SH-SY5Y (cell line): ENCODE data around the gene AFF3.

Experiments
- GATA2 ChIP-seq: IDR thresholded peaks from 2 replicates; pipeline ENCODE4 v1.6.1; 2011; ENCODE audit warnings: mild to moderate bottlenecking, low read depth, low read length
- GATA3 ChIP-seq: IDR thresholded peaks from 2 replicates; pipeline ENCODE4 v1.6.1; 2011; ENCODE audit warnings: low read depth, mild to moderate bottlenecking, low read length, moderate library complexity

The AFF3 gene

DNA sequence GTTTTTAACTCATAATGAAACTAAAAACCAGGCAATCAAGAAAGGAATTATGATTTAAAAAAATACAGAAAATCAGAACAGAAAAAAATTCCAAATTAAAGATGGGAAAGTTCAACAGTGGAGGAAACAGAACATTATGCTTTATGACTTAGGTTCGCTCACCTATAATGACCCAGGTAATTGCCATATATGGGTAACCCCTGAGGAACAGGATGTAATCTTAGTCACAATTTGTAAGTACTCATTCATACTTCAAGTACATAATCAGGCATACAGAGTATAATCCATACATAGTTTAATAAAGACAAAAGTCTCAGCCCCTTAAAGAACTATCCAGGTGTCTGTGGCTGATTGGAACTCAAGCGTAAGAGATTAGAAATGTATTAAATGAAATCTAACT lies 159.6 kb downstream of the AFF3 start:
- TF ChIP-seq GATA2 (no peak), GATA3 (no peak)

DNA sequence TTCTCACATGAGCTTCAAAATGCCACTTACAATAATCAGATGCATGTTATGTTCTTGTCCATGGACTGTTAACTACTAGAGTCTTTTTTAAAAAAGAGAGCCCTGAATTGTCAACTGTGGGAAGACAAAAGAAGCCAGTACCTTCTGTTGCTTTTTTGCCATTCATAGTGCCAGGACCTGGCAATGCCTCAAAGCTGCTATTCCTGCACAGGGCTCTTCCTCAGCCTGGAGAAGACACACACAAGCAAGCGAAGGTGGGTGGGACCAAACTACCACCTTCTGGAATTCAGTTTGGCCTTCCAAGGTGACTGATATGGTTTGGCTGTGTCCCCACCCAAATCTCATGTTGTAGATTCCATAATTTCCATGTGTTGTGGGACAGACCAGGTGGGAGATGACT lies 160.6 kb downstream of the AFF3 start:
- TF ChIP-seq GATA2 (no peak), GATA3 (no peak)

GRCh38 chr2:99980176-99980575 lies 162.2 kb downstream of the AFF3 start:
- TF ChIP-seq GATA3 (no peak), GATA2 (no peak)

DNA sequence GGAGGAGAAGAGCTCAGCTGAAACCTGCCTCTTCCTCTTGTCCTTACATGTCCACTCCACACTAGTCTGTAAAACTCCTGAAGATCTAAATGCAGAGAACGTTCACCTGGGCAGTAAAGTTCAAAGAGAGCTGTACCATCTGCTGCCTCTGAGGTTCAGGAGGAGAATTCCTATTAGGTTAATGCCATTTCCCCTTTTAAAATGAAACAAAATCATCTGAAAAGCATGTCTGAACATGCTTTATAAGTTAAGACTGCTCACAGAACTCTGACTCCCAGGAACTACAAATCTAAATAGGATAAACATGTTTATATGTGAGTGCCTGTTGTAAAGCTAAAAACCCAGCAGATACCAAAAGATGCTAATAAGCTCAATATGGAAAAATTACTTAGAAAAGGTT lies 164.4 kb downstream of the AFF3 start:
- TF ChIP-seq GATA3 (no peak), GATA2 (no peak)

GRCh38 chr2:99975386-99975785 lies 167.0 kb downstream of the AFF3 start:
- no peak for TF ChIP-seq GATA2
- no peak for TF ChIP-seq GATA3

GRCh38 chr2:99974682-99975375 lies 167.6 kb downstream of the AFF3 start:
- TF ChIP-seq GATA2, result no peak
- no peak; the same call in 1 of the 2 replicates for TF ChIP-seq GATA3

DNA sequence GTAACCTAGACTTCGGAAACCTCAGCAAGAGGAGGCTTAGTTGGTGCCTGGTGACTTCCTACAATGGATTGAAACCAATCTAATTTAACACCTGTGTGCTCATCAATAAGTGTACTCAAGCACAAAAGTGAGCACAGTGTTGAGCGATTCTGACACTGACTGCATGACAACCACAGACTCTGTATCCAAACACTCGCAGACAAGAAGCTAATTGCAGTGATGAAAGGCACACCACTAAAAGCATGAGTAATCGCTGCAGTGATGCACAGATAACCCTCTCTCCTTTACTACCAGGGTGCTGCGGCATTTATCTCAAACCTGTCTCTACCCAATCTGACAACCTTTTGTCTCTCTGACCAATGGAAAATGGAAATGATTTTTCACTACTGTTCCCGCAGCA lies 168.1 kb downstream of the AFF3 start:
- peak; percentile 96 for TF ChIP-seq GATA3
- TF ChIP-seq GATA2, result peak; percentile 97

DNA sequence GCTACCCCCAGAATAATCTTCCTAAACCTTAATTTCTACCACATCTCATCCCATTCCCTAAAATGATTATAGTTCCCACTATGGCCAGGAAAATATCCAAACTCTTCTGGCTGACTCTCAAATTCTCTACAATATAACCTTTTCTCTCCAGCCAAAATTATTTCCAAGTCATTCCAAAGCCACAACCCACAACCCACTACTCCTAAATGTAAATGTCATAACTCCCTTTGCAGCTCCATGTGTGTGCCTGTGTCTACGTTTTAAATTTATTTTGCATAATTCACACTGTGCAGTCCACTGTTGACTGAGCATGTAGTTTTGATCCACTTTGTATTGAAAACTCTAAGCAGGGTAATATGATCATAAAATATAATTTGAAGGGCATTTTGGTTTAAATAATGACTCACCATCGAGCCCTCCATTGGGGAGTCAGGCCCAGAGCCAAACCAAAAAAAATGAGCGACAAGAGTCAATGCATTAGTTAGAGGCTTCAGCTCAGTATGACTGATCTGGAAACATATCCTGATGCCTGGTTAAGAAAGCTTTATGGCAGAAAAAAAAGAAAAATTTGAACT lies 171.0 kb downstream of the AFF3 start:
- TF ChIP-seq GATA2 (no peak), GATA3 (no peak)

DNA sequence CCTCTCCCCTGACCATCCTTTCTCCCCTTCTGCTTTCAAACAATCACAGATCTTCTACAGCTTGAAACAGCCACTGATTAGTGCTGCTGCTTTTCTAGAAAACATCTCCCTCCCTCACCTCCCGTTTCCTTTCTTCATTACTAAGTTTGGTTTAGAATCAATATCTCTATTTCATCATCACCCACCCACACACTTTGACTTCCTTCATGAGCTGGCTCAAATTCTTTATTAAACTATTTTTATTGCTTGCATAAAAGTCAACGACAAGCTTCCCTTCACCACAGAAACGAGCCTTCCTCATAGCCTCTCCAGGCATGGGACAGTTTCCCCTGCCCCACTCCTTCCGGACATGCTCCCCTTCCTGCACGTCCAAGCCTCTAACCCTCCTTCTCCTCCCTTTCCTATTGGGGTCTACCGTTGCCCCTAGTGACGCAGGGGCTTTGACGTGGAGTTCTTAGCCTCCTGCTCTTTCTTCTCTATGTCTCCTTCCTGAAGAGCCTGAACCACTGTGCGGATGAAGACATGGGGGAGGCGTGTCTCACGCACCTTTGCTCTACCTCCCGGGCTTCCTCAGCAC lies 172.0 kb downstream of the AFF3 start:
- TF ChIP-seq GATA2 (no peak), GATA3 (no peak)

DNA sequence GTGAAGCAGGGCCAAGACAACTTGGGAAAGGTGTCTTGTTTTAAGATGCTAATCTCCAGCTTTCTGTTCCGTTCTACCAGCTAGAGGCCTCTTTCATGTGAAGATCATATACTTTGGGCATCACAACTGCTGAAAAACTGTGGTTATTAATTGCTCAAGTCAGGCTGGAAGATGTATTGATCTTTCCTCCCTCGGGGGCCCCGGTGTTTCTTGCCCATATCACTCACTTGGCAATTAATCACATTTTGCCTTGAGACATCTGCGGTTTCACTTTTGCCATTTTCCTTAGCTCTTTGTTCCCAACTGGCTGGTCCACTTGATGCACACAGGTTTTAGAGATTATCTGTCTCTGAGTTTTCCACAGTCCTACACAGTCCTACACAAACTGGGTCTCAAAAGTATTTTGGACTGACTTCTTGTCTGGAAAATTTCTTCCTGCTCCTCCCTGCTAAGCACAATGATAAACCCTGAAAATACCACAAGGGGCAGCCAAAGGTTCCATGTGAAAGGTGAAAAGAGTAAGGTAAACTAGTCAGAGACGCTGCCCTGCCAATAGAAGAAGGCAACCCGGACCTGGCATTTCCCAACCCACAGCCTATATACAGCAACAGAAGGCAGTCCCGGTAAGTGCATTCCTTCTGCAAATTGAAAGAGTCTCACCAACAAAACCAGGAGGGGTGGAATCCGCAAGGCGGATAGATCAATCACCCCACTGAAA lies 181.0 kb downstream of the AFF3 start:
- TF ChIP-seq GATA3, result no peak
- no peak for TF ChIP-seq GATA2

- TF ChIP-seq GATA2 (no peak), GATA3 (no peak)
Observed at GRCh38 chr2:99960790-99961189, 181.6 kb downstream of the AFF3 start.

DNA sequence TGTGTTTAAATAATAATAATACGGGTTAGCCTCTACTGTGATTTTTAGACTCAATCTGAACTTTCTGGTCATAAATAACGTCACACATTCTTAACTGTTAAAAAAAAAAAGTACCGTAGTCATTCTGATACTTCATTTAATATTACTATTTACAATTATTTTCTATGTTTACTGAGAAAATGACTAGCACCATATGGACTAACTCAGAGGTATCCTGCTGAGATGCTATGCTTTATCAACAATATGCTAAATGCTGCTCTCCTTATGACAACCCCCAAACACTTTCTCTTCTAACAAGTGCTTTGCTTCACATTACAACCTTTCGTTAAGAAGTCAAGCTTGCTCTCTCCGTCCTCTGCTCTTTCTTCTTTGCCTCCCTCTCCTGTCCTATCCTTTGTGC lies 182.1 kb downstream of the AFF3 start:
- no peak for TF ChIP-seq GATA3
- TF ChIP-seq GATA2, result no peak

GRCh38 chr2:99959261-99960014 lies 183.0 kb downstream of the AFF3 start:
- TF ChIP-seq GATA3, result no peak
- no peak for TF ChIP-seq GATA2

DNA sequence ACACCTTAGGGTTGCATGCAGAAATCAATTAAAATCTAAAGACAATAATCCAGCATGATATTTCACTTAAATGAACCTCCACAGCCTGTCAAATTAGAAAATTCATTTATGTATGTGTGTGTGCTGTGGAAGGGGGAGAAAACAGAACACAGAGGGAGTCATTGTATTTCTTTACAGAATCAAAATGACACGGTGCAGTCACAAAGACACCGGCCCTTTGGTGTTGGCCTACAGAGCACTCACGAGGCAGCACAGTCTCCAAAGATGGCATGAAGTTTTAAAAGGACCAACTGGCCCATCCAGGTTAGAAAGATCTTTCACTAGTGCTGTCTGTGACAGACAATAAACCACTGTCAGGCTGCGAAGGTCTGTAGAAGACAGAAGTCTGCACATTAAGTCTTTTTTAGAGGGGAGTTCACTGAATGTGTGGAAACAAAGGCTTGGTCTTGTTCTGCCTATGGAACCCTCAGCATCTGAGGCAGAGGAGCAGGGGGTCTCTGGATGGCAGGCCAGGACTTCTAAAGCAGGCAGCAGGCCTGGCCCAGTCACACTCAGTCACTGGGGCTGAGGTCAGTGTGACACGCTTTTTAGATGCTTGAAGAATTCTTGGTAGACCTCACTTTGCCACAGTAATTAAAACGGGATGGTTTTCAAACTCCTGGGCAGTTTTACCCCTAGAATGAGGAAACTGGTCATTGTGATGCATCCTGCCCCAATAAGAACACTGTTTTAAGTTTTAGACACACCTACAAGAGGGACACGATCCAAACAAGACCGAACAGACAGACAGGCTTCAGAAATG lies 184.9 kb downstream of the AFF3 start:
- TF ChIP-seq GATA2, result no peak
- no peak for TF ChIP-seq GATA3
